ENCODE results near the gene CFAP119. TPM values are rescaled to one million over a fixed set of nuclear protein-coding genes. Genes with fewer than 3 reads are reported as not detected.

CFAP119 gene
- total RNA-seq, 1 donor = 1.3 TPM

- H3K4me3 ChIP-seq (ENCODE audit: low read depth, low read length) = no peak overlapping the region
- no peak for DNase-seq (ENCODE audit: low read depth)
- no peak for TF ChIP-seq CTCF (IDR thresholded peaks at IDR 0.05; ENCODE audit: insufficient read depth, low read depth, low read length)
Observed at GRCh38 chr16:30750876-30751465, 10.9 kb downstream of the CFAP119 start.

- TF ChIP-seq CTCF (IDR thresholded peaks at IDR 0.05; ENCODE audit: insufficient read depth, low read depth, low read length) = no peak
- no peak overlapping the region for H3K4me3 ChIP-seq (ENCODE audit: low read depth, low read length)
- no peak for DNase-seq (ENCODE audit: low read depth)
Observed at GRCh38 chr16:30750201-30750600, 11.7 kb downstream of the CFAP119 start.

GRCh38 chr16:30748634-30749445 lies 13.0 kb downstream of the CFAP119 start:
- peak overlapping the region; percentile 90 for H3K4me3 ChIP-seq (ENCODE audit: low read depth, low read length)
- TF ChIP-seq CTCF (IDR thresholded peaks at IDR 0.05; ENCODE audit: insufficient read depth, low read depth, low read length) = no peak
- DNase-seq (ENCODE audit: low read depth) = peak; percentile 44

GRCh38 chr16:30747799-30748633 lies 13.8 kb downstream of the CFAP119 start, which contains the start of gene PHKG2:
TSS of gene PHKG2 (plus strand) at chr16:30748425. CDS start at chr16:30748821, 396 bp downstream.
- TF ChIP-seq CTCF (IDR thresholded peaks at IDR 0.05; ENCODE audit: insufficient read depth, low read depth, low read length) = no peak
- DNase-seq (ENCODE audit: low read depth) = peak; percentile 99

GRCh38 chr16:30747331-30747730 lies 14.5 kb downstream of the CFAP119 start:
- H3K4me3 ChIP-seq (ENCODE audit: low read depth, low read length) = peak overlapping the region; percentile 90
- no peak for TF ChIP-seq CTCF (IDR thresholded peaks at IDR 0.05; ENCODE audit: insufficient read depth, low read depth, low read length)
- DNase-seq (ENCODE audit: low read depth) = peak; percentile 48

More at GRCh38 chr16:30747799-30748633, 13.8 kb downstream of the CFAP119 start, which contains the start of gene PHKG2:
- peak within 1 kb of the TSS; percentile 90 for H3K4me3 ChIP-seq (ENCODE audit: low read depth, low read length)

GRCh38 chr16:30746638-30747175 lies 15.2 kb downstream of the CFAP119 start:
- H3K4me3 ChIP-seq (ENCODE audit: low read depth, low read length) = no peak overlapping the region
- TF ChIP-seq CTCF (IDR thresholded peaks at IDR 0.05; ENCODE audit: insufficient read depth, low read depth, low read length) = no peak
- no peak for DNase-seq (ENCODE audit: low read depth)

Measured in fibroblast of villous mesenchyme (primary cell).